Hematopoietic multipotent progenitor cell treated with erythropoietin and hydrocortisone succinate and interleukin-3 and kit ligand, for 6 days (in vitro differentiated cells): ENCODE results near the gene ZBTB6.
"Not testable (repeated sequence)": the region's sequence is repeated elsewhere in the genome, so short reads cannot be mapped to it uniquely, and the experiment has no call there.

Experiments used
- DNase-seq: peaks from one replicate; pipeline ENCODE4 v3.0.0-alpha.2; 2015

Gene ZBTB6

GRCh38 chr9:122923947-122924346 lies 10.8 kb upstream of the ZBTB6 start:
- no peak for DNase-seq

GRCh38 chr9:122922713-122923112 lies 9.6 kb upstream of the ZBTB6 start:
- no peak for DNase-seq

- DNase-seq = no peak
These were observed 5.2 kb upstream of the ZBTB6 start for GRCh38 chr9:122918310-122918709.

- no peak for DNase-seq
These were observed 506 bp downstream of the ZBTB6 start for GRCh38 chr9:122912671-122912963.

GRCh38 chr9:122906122-122906521 lies 7.0 kb downstream of the ZBTB6 start:
- DNase-seq = not testable (repeated sequence)

GRCh38 chr9:122904823-122905710 lies 8.1 kb downstream of the ZBTB6 start, which contains the start of gene RC3H2:
Gene RC3H2 (minus strand): TSS chr9:122905359. CDS start chr9:122897509, 7,850 bp downstream.
- peak; percentile 100 for DNase-seq

- peak; percentile 62 for DNase-seq
These were observed 8.7 kb downstream of the ZBTB6 start for GRCh38 chr9:122904466-122904822.

- peak; percentile 68 for DNase-seq
These were observed 12.3 kb downstream of the ZBTB6 start for GRCh38 chr9:122900791-122901190.

GRCh38 chr9:122897969-122898368 lies 15.2 kb downstream of the ZBTB6 start:
- no peak for DNase-seq

GRCh38 chr9:122888480-122888879 lies 24.6 kb downstream of the ZBTB6 start:
- no peak for DNase-seq

- DNase-seq = no peak
These were observed 30.0 kb downstream of the ZBTB6 start for GRCh38 chr9:122883125-122883524.

- no peak for DNase-seq
These were observed 33.7 kb downstream of the ZBTB6 start for GRCh38 chr9:122879443-122879842.

GRCh38 chr9:122875523-122875922 lies 37.6 kb downstream of the ZBTB6 start:
- DNase-seq = no peak

GRCh38 chr9:122867276-122867675 lies 45.8 kb downstream of the ZBTB6 start:
- DNase-seq = not testable (repeated sequence)

GRCh38 chr9:122866079-122866478 lies 47.0 kb downstream of the ZBTB6 start:
- DNase-seq = no peak

- no peak for DNase-seq
These were observed 47.8 kb downstream of the ZBTB6 start for GRCh38 chr9:122865300-122865699.

- DNase-seq = no peak
These were observed 49.7 kb downstream of the ZBTB6 start for GRCh38 chr9:122863407-122863806.

- DNase-seq = no peak
These were observed 52.6 kb downstream of the ZBTB6 start for GRCh38 chr9:122860319-122861142.
